ENCODE measurements around the gene AKR1C3. TPM values are rescaled to one million over a fixed set of nuclear protein-coding genes. Genes with fewer than 3 reads are reported as not detected.

Gene AKR1C3
- total RNA-seq, 2 experiments from 2014 or later, result 1.9 to 2.0 TPM

GRCh38 chr10:5147255-5147980, 53.2 kb downstream of the AKR1C3 start:
- Mint-ChIP-seq H3K4me3 (no peak overlapping the region), H3K27ac (no peak overlapping the region), H3K9me3 (peaks cover 4% of the 10 kb centered on the region), H3K4me1 (ENCODE audit: low read depth) (no peaks in the 10 kb centered on the region), H3K36me3 (ENCODE audit: low read depth) (no peaks in the 10 kb centered on the region), H3K27me3 (no peaks in the 10 kb centered on the region)
- H3K9me3 ChIP-seq (ENCODE audit: control insufficient read depth in 1 of 2, insufficient read depth in 1 of 2, low read length in 2 of 2), result peaks cover 0 to 4% of the 10 kb centered on the region in 2 experiments
- no peaks in the 10 kb centered on the region for H3K36me3 ChIP-seq (ENCODE audit: insufficient read depth, low read length)
- CTCF ChIA-PET, result no interaction called here
- H3K4me3 ChIP-seq (ENCODE audit: low read length), result no peak overlapping the region
- TF ChIP-seq CTCF (IDR thresholded peaks at IDR 0.05), result no peak
- H3K27me3 ChIP-seq (ENCODE audit: control insufficient read depth in 1 of 2, insufficient read depth in 2 of 2, low read length in 2 of 2), result no peaks in the 10 kb centered on the region
- ATAC-seq (ENCODE audit: poor library complexity) (no peak), DNase-seq (no peak)
- POLR2A ChIA-PET, result no interaction called here
- intact Hi-C loops (cut with DNase I, micrococcal nuclease), result no loop called here
- no peaks in the 10 kb centered on the region for H3K4me1 ChIP-seq (ENCODE audit: insufficient read depth, low read length)
- H3K27ac ChIP-seq (ENCODE audit: low read depth in 1 of 2, low read length in 2 of 2), result no peak overlapping the region

GRCh38 chr10:5147981-5148677, 53.9 kb downstream of the AKR1C3 start:
- intact Hi-C loops (cut with DNase I, micrococcal nuclease), result no loop called here
- H3K4me1 ChIP-seq (ENCODE audit: insufficient read depth, low read length), result no peaks in the 10 kb centered on the region
- ATAC-seq (ENCODE audit: poor library complexity) (no peak), DNase-seq (no peak)
- Mint-ChIP-seq H3K9me3 (peaks cover 4% of the 10 kb centered on the region), H3K27ac (no peak overlapping the region), H3K4me3 (no peak overlapping the region), H3K36me3 (ENCODE audit: low read depth) (no peaks in the 10 kb centered on the region), H3K27me3 (no peaks in the 10 kb centered on the region), H3K4me1 (ENCODE audit: low read depth) (no peaks in the 10 kb centered on the region)
- no peak for TF ChIP-seq CTCF (IDR thresholded peaks at IDR 0.05)
- POLR2A ChIA-PET, result no interaction called here
- no peaks in the 10 kb centered on the region for H3K36me3 ChIP-seq (ENCODE audit: insufficient read depth, low read length)
- H3K27me3 ChIP-seq (ENCODE audit: control insufficient read depth in 1 of 2, insufficient read depth in 2 of 2, low read length in 2 of 2), result no peaks in the 10 kb centered on the region
- H3K27ac ChIP-seq (ENCODE audit: low read depth in 1 of 2, low read length in 2 of 2), result no peak overlapping the region
- CTCF ChIA-PET, result no interaction called here
- H3K9me3 ChIP-seq (ENCODE audit: control insufficient read depth in 1 of 2, insufficient read depth in 1 of 2, low read length in 2 of 2), result peaks cover 0 to 4% of the 10 kb centered on the region in 2 experiments
- no peak overlapping the region for H3K4me3 ChIP-seq (ENCODE audit: low read length)

GRCh38 chr10:5148678-5149032, 54.4 kb downstream of the AKR1C3 start:
- CTCF ChIA-PET, result no interaction called here
- ATAC-seq (ENCODE audit: poor library complexity), result no peak

More at GRCh38 chr10:5148678-5149032, 54.4 kb downstream of the AKR1C3 start:
- intact Hi-C loops (cut with DNase I, micrococcal nuclease), result no loop called here
- Histone ChIP-seq H3K27me3 (ENCODE audit: control insufficient read depth in 1 of 2, insufficient read depth in 2 of 2, low read length in 2 of 2) (no peaks in the 10 kb centered on the region), H3K36me3 (ENCODE audit: insufficient read depth, low read length) (no peaks in the 10 kb centered on the region), H3K9me3 (ENCODE audit: control insufficient read depth in 1 of 2, insufficient read depth in 1 of 2, low read length in 2 of 2) (peaks cover 0 to 4% of the 10 kb centered on the region in 2 experiments), H3K4me1 (ENCODE audit: insufficient read depth, low read length) (no peaks in the 10 kb centered on the region), H3K27ac (ENCODE audit: low read depth in 1 of 2, low read length in 2 of 2) (no peak overlapping the region), H3K4me3 (ENCODE audit: low read length) (no peak overlapping the region)
- H3K9me3 Mint-ChIP-seq, result peaks cover 4% of the 10 kb centered on the region
- H3K27me3 Mint-ChIP-seq, result no peaks in the 10 kb centered on the region
- H3K36me3 Mint-ChIP-seq (ENCODE audit: low read depth), result no peaks in the 10 kb centered on the region
- H3K27ac Mint-ChIP-seq, result no peak overlapping the region
- POLR2A ChIA-PET, result interaction anchor here (0.5 kb wide), 1 partner anchor 1962 kb away, joined by 3 read pairs; no protein-coding TSS in a partner anchor
- TF ChIP-seq CTCF (IDR thresholded peaks at IDR 0.05), result no peak
- no peak overlapping the region for H3K4me3 Mint-ChIP-seq
- DNase-seq, result no peak
- H3K4me1 Mint-ChIP-seq (ENCODE audit: low read depth), result no peaks in the 10 kb centered on the region

All from CD4-positive, alpha-beta T cell (primary cell).